NCI-H2196 treated with DMSO at 0.1 percent for 48 hours (cell line): ENCODE data around the gene ZCCHC4.
"Not testable (repeated sequence)": the region's sequence is repeated elsewhere in the genome, so short reads cannot be mapped to it uniquely, and the experiment has no call there.

Experiments
- DNase-seq: peaks from one replicate; lab custom pipeline; 2025; ENCODE audit not compliant: unreplicated experiment; lab: John Stamatoyannopoulos, UW

Gene ZCCHC4

DNA sequence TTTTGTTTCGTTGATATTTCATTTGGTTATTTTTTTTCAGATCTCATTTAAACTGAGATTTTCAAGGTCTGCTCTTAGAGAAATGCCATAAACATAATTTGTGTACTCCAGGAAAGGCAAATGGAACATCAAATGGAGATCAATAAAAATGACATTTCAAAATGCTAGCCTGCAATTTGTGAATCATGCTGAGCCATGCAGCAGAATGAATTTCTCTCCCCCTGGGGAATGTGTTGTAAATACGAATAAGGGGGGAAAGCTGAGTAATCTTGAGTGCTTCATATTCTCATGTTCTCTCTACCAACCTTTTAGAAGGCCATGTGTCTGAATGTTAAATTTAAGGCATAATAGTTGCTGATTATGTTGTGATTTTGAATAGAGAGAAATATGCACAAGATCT, 7.8 kb downstream of the ZCCHC4 start:
- DNase-seq: no peak

DNA sequence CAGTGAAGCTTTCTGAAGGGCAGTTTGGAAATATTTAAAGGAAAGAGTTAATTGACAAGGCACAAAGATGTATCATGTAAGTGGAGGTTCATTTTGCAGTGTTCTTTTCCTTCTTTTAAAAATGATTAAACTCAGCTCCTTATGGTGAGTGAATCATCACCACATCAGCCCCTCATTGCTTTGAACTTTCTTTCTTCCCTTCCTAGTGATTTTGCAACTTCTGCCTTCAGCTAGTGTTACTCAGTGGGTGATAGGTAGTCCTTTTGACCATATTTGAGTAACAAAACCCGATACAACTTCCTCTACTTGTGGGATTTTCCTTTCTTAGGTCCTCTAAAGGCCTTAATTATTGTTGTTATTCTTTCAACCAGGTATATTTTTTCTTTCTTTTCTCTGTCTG, 8.2 kb downstream of the ZCCHC4 start:
- no peak for DNase-seq

DNA sequence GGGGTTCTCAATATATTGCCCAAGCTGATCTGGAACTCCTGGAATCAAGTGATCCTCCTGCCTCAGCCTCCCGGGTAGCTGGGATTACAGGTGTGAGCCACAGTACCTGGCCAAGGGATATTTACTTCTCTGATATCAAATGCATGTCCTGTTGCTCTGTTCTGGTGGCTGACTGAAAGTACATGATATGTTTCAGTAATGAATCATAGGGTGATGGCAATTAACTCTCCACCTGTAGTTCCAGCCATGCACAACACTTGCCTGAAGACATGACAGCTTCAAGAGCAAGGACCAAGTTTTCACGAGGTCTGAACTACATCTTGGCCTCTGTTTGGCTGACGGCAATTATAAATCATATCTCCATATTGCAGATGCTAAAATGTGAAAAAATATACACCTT, 9.1 kb downstream of the ZCCHC4 start:
- DNase-seq: no peak

DNA sequence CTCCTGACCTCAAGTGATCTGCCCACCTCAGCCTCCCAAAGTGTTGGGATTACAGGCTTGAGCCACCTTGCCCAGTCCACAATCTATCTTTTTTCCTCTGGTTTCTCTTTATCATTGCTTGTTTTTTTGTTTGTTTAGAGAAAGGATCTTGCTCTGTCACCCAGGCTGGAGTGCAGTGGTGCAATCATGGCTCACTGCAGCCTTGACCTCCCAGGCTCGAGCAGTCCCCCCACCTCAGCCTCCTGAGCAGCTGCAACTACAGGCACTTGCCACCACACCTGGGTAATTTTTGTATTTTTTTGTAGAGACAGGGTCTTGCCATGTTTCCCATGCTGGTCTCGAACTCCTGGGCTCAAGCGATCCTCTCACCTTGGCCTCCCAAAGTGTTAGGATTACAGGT, 15.9 kb downstream of the ZCCHC4 start:
- not testable (repeated sequence) for DNase-seq

DNA sequence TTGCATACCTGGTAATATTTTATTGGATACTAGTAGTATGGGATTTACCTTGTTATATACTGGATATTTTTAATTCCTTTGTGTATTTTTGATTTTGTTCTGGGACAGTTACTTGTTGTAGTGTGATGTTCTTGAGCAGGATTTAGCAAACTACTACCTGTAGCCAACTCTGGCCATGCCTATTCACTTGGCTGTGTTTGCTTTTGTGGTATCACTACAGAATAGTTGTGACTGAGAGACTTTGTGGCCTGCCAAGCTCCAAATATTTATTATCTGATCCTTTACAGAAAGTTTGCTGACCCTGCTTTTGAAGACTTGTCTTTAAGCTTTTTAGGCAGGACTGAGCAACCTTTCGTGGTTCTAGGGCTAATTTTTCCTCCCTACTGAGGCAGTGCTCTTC, 17.8 kb downstream of the ZCCHC4 start:
- DNase-seq: no peak

DNA sequence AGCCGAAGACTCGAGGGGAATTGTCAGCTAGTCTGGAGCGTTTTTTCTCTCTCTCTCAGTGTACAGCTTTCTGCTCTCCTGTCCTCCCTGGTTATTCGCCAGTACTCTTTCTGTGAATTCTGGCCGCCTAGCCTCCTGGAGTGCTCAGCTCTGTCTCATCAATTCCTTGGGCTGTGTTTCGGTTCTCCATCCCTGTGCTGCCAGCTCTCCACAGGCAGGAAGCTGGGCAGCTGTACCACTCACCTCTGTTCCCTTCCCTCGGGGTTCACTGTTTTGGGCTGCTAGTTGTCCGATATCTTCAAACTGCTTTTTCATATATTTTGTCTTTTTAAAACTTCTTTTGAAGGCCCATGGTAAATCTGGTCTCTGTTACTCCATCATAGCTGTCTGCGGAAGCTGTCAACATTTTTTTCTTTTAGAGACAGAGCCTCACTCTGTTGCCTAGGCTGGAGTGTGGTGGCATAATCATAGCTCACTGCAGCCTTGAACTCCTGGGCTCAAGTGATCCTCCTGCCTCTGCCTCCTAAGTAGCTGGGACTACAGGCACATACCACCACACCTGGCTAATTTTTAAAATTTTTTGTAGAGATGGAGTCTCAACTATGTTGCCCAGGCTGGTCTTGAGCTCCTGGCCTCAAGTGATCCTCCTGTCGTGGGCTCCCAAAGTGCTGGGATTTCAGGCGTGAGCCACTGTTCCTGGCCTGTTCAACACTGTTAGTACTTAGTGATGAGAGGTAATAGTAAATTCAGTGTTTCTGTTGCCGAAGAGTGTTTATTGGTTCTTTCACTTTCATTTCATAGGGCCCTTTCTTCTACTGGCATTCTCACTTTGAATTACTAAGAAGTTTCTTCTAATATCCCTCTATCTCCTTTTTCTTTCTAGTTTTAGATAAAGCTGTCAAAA, 18.6 kb downstream of the ZCCHC4 start:
- no peak for DNase-seq

DNA sequence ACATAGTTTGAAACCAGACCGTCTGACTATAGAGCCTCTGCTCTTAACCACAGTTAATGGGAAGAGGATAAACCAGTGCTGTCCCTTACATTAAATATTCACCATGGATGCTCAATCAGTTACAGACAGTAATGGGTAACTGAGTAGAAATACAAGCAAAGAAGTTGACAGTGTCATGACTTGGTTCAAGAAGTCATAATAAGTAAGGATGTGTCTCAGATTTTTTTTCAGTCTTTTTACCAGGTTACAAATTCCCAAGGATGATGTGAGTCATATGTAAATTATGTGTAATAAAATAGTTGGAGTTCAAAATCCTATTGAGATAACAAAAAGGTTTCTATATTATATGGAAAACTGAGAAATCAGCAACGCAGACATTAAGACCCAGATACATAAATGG, 31.1 kb downstream of the ZCCHC4 start:
- DNase-seq: no peak

DNA sequence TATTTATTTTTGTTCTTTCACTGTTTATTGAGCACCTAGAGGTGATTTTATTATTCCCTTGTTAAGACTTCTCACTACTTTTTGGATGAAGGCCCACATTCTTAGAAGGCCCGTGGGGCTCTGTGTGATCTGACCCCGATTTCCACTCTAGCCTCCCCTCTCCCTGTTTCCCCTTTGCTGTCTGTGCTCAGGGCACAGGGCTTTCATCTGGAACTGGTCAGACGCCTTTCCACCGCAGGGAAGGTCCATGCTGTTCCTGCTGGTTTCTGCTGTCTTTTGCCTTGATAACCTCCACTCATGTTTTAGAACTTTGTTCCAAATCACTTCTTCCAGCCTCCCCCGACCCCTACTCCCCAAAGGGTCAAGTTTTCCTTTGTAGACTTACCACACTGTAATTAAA, 33.2 kb downstream of the ZCCHC4 start:
- DNase-seq: no peak

DNA sequence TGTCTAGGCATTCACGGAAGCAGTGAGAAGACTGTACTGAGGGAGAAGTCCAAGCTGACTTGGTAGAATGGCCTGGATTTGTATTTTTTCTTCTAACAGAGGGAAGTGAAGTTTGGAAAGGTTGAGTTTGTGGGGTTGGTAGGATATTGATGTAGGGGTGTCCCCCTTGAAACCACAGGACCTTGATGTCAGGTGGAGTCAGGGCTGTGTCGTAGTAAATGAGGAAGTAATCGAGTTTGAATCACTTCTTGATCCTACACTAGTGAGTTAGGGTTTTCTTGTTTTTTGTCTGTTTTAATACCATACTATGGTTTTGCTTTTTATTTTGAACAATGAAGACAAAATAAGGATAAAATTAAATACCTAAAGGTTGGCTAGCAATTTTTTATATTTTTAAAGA, 34.3 kb downstream of the ZCCHC4 start:
- DNase-seq: no peak

DNA sequence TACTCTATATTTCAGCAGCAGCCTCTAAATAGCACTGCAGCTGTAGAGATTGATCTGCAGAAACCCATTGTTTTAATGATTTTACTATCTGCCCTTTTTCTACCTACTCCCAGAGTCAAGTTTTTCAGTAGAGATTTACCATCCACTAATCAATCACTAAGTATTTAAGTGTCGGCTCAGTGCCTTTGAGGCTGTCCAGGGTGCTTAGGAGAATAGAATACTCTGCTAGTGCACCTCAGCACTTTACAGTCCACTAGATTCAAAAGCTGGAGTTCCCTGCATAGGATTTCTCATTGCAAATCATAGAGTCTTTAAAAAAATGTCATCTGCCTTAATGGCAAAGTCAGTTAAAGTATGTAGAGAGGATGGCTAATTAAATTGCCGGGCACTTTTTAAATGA, 34.9 kb downstream of the ZCCHC4 start:
- no peak for DNase-seq

DNA sequence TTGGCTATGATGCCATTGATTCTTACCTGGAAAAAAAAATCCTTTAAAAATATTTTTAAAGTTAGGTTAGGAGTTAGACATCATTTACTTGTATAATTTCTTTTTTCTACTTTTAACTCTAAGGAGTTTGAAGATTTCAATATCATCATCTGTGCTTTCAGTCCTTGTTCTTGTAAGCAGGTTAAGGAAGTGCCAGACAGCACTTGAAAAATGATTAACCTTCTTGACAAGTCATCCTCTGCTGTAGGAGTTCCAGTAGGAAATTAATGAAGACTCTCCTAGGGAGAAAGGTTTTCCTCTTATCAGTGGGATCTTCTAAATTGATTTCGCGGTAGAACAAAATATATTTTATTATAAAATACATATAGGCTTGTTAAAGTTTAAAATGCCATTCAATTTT, 35.4 kb downstream of the ZCCHC4 start:
- no peak for DNase-seq

DNA sequence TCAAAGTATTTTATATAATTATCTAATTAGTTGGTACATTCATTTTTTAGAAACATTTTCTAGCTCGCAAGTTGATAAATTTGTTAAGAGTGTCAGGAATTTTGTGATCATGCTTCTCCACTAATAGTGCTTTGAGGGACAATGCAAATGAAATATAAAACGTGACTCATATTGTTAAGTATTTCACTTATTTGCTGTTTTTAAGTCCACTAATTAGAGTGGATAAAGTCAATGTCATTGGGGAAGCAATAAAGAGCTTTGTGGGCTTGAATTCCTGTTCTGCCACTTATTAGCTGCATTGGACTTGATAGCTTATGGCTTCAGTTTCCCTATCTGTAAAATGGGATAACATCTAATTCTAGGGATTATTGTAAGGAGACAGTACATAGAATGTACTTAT, 38.0 kb downstream of the ZCCHC4 start:
- no peak for DNase-seq

DNA sequence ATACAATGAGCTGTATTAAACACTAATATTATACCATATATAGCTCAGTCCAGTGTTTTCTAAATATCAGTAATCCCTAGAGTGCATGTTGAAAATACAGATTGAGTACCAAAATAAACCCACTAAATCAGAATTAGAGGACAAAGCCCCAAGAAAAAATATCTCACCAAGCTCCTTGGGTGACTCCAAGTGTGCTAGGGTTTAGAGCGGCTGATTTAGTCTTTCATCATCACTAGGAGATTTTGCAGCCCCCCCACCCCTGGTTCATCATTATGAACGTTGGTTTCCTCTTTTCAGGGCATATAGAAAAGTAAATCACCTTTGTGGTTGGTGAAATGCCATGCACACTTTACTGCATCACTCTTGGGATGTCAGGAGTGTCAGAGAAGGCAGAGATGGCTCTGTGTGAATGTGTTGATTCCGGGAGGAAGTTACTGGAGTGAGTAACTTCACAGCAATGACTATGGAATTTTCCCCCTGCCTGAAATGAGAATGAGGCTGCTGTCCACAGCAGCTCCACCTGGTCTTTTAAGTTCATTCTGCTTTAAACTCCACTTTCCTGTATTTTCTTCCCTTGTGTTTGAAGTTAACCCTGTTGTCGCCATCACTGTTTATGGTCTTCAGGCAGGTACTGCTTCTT, 39.3 kb downstream of the ZCCHC4 start:
- DNase-seq: no peak

DNA sequence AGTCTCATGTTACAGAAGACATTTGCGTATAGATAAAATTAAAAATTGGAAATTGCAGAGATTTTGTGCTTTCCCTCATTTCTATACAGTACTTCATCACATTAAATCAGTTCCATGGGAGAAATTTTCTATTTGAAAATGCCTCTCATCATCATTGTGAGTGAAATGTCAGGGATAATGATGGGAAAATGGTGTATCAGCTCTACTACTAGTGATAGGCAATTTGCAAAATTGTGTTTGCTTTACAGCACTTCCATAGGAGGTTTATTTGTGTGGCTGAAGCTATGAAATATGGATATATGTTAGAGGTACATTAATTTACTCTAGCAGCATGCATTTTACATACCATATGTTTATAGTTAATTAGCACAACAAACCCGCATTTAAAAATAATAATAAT, 43.5 kb downstream of the ZCCHC4 start:
- DNase-seq: no peak

DNA sequence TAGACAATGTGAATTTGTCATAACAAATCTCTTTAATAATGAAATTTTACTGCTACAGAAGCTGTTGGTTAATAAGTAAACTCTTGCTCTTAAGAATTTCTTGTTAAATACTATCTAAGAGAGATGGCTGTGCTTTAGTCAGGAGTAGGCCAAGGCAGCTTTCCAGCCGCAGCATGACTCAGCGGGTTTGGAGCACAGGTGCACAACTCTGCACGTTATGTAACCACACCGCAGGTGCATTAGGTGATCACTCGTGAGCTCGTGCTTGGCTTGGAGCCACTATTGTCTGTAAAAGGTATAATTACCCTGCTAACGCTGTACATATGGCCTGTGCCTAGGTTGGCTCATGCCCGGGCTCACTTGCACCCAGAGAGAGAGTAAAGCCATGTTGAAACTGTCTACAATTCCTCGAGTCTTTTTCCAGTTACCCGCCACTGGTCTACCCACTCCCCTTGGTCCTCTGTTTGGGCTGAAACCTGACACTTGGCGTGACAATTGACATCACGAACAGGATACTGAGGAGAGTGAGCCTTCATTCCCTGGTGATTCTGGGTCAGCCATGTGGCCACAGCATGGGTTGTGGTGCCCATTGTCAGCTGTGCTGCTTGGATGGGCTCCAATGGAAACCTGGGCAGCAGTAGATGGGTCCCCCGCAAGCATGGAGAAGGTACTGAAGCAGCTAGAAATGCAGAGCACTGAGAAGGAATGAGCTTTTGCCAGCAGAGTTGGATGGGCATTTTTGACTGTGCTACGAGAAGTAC, 46.1 kb downstream of the ZCCHC4 start:
- no peak for DNase-seq

DNA sequence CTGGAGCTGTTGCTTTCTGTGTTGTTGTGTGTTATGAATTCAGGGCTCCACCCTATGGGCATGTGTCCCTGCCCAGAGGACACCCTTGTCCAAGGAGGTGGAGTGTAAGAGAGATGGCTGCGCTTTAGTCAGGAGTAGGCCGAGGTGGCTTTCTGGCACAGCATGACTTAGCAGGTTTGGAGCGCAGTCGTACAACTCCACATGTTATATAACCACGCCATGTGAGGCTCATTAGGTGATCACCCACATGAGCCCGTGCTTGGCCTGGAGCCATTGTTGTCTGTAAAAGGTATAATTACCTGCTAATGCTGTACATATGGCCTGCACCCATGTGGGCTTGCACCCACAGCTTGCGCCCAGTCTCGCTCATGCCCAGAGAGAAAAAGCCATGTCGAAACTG, 48.7 kb downstream of the ZCCHC4 start:
- DNase-seq: no peak

DNA sequence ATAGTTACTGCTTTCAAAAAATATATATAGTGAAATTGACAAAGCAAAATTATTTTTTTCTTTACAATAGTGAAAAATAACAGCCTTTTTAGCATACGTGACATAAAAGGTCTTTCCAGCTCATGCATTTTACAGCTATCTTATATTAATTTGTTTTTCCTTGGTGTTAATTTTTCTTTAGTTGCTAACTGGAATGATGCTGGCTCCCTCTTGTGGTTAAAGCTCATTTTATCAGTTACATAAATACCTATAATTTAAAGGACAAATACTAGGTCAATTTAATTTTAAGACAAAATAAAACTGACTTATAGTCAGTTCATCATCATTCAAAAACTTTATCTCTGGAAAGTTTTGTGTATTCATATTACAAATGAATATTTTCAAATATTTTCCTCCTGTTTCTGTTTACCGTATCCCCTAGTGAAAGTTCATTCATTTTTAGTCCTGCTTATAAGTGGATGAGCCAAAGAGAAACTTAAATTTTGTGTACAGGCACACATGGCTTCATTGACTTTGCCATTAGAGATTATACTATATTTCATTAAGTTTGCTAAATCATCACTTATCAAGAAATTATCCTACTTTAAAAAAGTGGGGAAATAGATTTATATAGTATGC, 54.5 kb downstream of the ZCCHC4 start:
- DNase-seq: peak; percentile 39

DNA sequence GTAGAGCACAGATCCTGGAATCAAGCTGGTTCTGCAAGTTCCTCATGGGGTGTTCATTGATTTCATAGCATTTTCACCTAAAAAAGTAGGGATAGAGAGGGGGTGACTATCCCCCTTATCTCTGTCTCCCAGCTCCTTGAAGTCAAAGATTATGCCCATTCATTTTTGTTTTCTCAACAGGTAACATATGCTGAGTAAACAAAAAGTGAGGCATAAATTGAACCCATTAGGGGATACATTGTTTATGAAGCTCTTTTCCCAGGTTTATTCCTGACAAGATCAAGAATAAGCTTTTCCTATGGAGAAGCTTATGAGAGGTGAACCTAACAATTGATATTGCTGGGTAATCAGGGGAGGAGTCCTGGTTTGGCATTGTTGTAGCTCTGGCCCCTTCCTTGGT, 55.3 kb downstream of the ZCCHC4 start:
- DNase-seq: no peak

DNA sequence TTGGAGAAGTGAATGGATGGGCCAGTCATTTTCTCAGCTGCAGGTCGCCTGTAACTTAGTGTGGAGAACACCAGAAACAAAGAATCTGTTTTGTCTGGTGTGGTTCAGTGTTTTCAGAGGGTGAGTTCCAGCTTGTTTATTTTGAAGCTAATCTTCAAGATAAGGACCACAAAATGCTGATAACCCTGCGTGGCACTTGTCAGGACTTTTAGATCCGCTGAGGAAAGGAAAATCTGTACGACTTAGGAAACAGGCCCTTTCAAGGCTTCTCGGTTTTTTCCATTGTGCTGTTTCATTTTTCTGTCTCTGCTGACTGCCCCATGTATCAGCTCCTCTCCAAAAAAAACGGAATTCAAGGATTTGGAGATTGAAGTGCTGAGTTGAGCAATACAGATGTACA, 55.7 kb downstream of the ZCCHC4 start:
- no peak for DNase-seq

DNA sequence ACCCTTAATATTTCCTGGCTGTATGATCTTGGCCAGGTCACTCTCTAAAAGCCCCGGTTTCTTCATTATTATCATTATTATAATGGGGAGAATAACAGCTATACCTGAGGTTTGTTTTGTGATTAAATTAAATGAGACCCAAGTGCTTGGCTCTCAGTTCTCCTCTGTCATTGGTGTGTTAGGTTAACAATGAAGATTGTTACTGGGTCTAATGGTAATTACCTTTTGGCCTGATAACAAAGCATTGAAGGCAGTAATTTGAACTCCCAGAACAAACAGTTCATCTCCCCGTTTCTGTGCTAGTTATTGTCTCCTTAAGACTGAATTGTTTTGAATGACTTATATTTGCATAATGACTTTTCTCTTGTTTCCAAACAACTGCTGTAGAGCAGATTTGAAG, 57.7 kb downstream of the ZCCHC4 start:
- DNase-seq: no peak

DNA sequence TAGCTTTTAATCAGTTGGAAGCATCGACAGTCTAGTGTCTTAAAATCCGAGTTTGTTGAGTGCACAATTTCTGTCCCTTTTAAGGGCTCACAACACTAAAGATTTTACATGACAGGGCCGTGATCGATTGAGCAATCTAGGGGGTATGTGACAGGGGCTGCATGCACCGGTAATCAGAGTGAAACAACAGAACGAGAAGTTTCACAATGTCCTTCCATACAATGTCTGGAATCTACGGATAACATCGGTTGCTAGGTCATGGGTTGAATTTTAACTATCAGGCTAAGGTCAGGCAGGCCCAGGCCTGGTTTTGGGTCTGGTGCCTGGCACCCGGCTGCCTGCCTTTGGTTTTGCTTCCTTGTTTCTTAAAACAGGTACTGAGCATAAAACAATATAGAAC, 60.0 kb downstream of the ZCCHC4 start:
- DNase-seq: not testable (repeated sequence)
